Endodermal cell (in vitro differentiated cells): Measurements from ENCODE around the gene CCHCR1. TPM values are rescaled to one million over a fixed set of nuclear protein-coding genes. Genes with fewer than 3 reads are reported as not detected.
"Not testable (repeated sequence)": the region's sequence is repeated elsewhere in the genome, so short reads cannot be mapped to it uniquely, and the experiment has no call there.

ENCODE experiments used
- DNase-seq: peaks from one replicate; pipeline ENCODE4 v3.0.0-alpha.2; 2017
- H3K27ac ChIP-seq: 2 replicates; pipeline ENCODE4 v1.5.1; 2013; ENCODE audit warnings: mild to moderate bottlenecking, low read depth, low read length, moderate library complexity
- H3K27me3 ChIP-seq: 2 replicates; pipeline ENCODE4 v1.6.1; 2013; ENCODE audit warnings: mild to moderate bottlenecking, low read length, moderate library complexity; ENCODE audit not compliant: insufficient read depth, control insufficient read depth, poor library complexity, severe bottlenecking
- H3K36me3 ChIP-seq: 2 replicates; pipeline ENCODE4 v1.7.0; 2013; ENCODE audit warnings: mild to moderate bottlenecking, low read length, moderate library complexity; ENCODE audit not compliant: control insufficient read depth, insufficient read depth
- H3K4me1 ChIP-seq: one replicate; pipeline ENCODE4 v1.7.0; 2013; ENCODE audit warnings: low read length; ENCODE audit not compliant: control insufficient read depth, insufficient read depth
- H3K4me3 ChIP-seq: 2 replicates; pipeline ENCODE4 v1.5.1; 2013; ENCODE audit warnings: mild to moderate bottlenecking, low read length, moderate library complexity
- H3K9ac ChIP-seq: 2 replicates; pipeline ENCODE4 v1.6.1; 2013; ENCODE audit warnings: mild to moderate bottlenecking, low read length, moderate library complexity; ENCODE audit not compliant: poor library complexity, severe bottlenecking; ENCODE audit errors: extremely low read depth
- H3K9me3 ChIP-seq: 2 replicates; pipeline ENCODE4 v1.6.1; 2013; ENCODE audit warnings: mild to moderate bottlenecking, low read length, moderate library complexity; ENCODE audit not compliant: control insufficient read depth
- H3K27ac Mint-ChIP-seq: 2 replicates; pipeline ENCODE4 v1.8.0; 2020; ENCODE audit warnings: mixed read lengths
- H3K27me3 Mint-ChIP-seq: 2 replicates; pipeline ENCODE4 v1.8.0; 2021; ENCODE audit warnings: mild to moderate bottlenecking, mixed read lengths; ENCODE audit not compliant: insufficient read depth
- H3K36me3 Mint-ChIP-seq: 2 replicates; pipeline ENCODE4 v1.8.0; 2020; ENCODE audit warnings: low read depth, mixed read lengths
- H3K4me1 Mint-ChIP-seq: 2 replicates; pipeline ENCODE4 v1.8.0; 2020; ENCODE audit warnings: mixed read lengths
- H3K4me3 Mint-ChIP-seq: 2 replicates; pipeline ENCODE4 v1.8.0; 2020; ENCODE audit warnings: mild to moderate bottlenecking, moderate library complexity, mixed read lengths
- H3K9me3 Mint-ChIP-seq: 2 replicates; pipeline ENCODE4 v1.8.0; 2020; ENCODE audit warnings: mild to moderate bottlenecking, mixed read lengths
- CTCF ChIP-seq: fragments of 200-600 bp; sonication (generic); conservative IDR thresholded peaks from 2 replicates; pipeline ENCODE4 v1.5.0; 2021; ENCODE audit warnings: antibody characterized with exemption, mild to moderate bottlenecking
- WGBS, 2 experiments: methylation state at CpG; one replicate each; pipeline versions ENCODE4 v1.1.5 to v1.1.7; 2013; ENCODE audit warnings: missing lambda C conversion rate in 2 of 2, mixed read lengths in 1 of 2; ENCODE audit not compliant: insufficient coverage in 1 of 2, insufficient read length in 1 of 2; 5-methylcytosine and 5-hydroxymethylcytosine counted together
- total RNA-seq, 2 donors: library from RNA; stranded (reverse); fragmentation: NEBNext Ultra II Directional in 1 of 2; extraction: Animal tissue kit (Norgen Biotek cat#: 25700) in 1 of 2; gene quantifications; 2 replicates in 1 of 2; 3 replicates in 1 of 2; pipeline ENCODE4 v1.2.1, GENCODE V29; 2021

CCHCR1 gene
- total RNA-seq, 2 donors from 2014 or later = 56.5 to 73.6 TPM

GRCh38 chr6:31164475-31165063 is 7.0 kb upstream of the CCHCR1 start:
- not testable (repeated sequence) for H3K9me3 ChIP-seq

GRCh38 chr6:31163922-31164321 is 6.3 kb upstream of the CCHCR1 start:
- H3K9ac ChIP-seq = no peak overlapping the region
- Mint-ChIP-seq H3K4me1 (peaks cover 19% of the 10 kb centered on the region), H3K27ac (no peak overlapping the region), H3K36me3 (peaks cover 32% of the 10 kb centered on the region), H3K27me3 (peaks cover 2% of the 10 kb centered on the region), H3K4me3 (no peak overlapping the region), H3K9me3 (no peaks in the 10 kb centered on the region)
- DNase-seq = no peak
- no peak overlapping the region for H3K27ac ChIP-seq
- TF ChIP-seq CTCF = no peak
- H3K9me3 ChIP-seq = no peaks in the 10 kb centered on the region
- H3K36me3 ChIP-seq = peaks cover 12% of the 10 kb centered on the region
- no peaks in the 10 kb centered on the region for H3K27me3 ChIP-seq
- H3K4me1 ChIP-seq = no peaks in the 10 kb centered on the region
- H3K4me3 ChIP-seq = no peak overlapping the region

More at GRCh38 chr6:31164475-31165063, 7.0 kb upstream of the CCHCR1 start:
- H3K4me1 Mint-ChIP-seq = peaks cover 22% of the 10 kb centered on the region
- H3K4me3 Mint-ChIP-seq, H3K27ac ChIP-seq, H3K27me3 ChIP-seq, H3K27ac Mint-ChIP-seq, H3K4me3 ChIP-seq, H3K9me3 Mint-ChIP-seq, H3K4me1 ChIP-seq, H3K9ac ChIP-seq, H3K27me3 Mint-ChIP-seq, DNase-seq: not testable (repeated sequence)
- H3K36me3 ChIP-seq = peaks cover 12% of the 10 kb centered on the region
- peaks cover 32% of the 10 kb centered on the region for H3K36me3 Mint-ChIP-seq
- WGBS, 2 experiments = 93 to 100% methylated on average over 1 to 7 of the region's 9 CpGs

GRCh38 chr6:31162463-31163165 is 5.0 kb upstream of the CCHCR1 start:
- H3K4me1 Mint-ChIP-seq = peaks cover 13% of the 10 kb centered on the region
- H3K27ac Mint-ChIP-seq = no peak overlapping the region
- Histone ChIP-seq H3K9ac (no peak overlapping the region), H3K27me3 (no peaks in the 10 kb centered on the region), H3K9me3 (no peaks in the 10 kb centered on the region), H3K36me3 (peaks cover 12% of the 10 kb centered on the region), H3K4me3 (no peak overlapping the region), H3K27ac (no peak overlapping the region), H3K4me1 (no peaks in the 10 kb centered on the region)
- H3K9me3 Mint-ChIP-seq = no peaks in the 10 kb centered on the region
- no peak overlapping the region for H3K4me3 Mint-ChIP-seq
- TF ChIP-seq CTCF = peak; percentile 35
- H3K36me3 Mint-ChIP-seq = peaks cover 31% of the 10 kb centered on the region
- DNase-seq = peak; percentile 75
- H3K27me3 Mint-ChIP-seq = peaks cover 2% of the 10 kb centered on the region
- 92 to 96% methylated on average over 7 to 12 of the region's 13 CpGs for WGBS, 2 experiments
